Measurements from ENCODE around the gene MCRIP1.

Gene MCRIP1

DNA sequence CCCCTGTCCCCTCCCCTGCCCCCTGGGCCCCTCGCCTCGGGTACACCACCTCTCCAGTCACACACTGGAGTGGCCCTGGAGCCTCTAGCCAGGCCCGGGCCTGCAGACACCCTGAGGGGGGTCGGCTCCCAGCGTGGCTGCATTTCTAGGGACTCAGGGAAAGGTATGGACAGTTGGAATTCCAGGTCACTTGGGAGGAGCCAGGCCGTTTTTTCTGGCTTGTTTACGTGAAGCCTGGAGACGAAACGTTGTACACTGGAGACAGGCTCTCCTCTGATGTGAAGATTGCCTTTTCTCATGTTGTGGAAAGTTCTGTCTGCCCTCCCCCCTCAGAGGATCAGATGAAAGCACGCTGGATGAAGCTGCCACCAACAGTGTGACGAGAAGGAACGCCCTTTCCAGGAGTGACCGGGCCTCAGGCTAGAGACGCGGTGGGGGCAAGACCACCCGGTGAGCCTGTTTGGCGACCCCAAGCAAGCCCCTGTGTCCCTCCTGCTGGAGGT lies 5.7 kb upstream of the MCRIP1 start:
- no peaks in the 10 kb centered on the region for H3K9me3 ChIP-seq (ENCODE audit: insufficient read depth, low read length)
- peaks cover 34% of the 10 kb centered on the region for H3K36me3 ChIP-seq (ENCODE audit: insufficient read depth, insufficient read length, low read length)
- H3K27me3 ChIP-seq (ENCODE audit: insufficient read depth, insufficient read length): no peaks in the 10 kb centered on the region
- peak overlapping the region; percentile 43 for H3K9ac ChIP-seq (ENCODE audit: insufficient read length, low read depth)
- no peak overlapping the region for H3K4me3 ChIP-seq (ENCODE audit: insufficient read length, low read depth)
- H3K4me1 ChIP-seq (ENCODE audit: insufficient read depth, insufficient read length): peaks cover 48% of the 10 kb centered on the region
- TF ChIP-seq YY1 (IDR thresholded peaks at IDR 0.05; ENCODE audit: insufficient read depth, insufficient read length) (no peak), ZNF274 (IDR thresholded peaks at IDR 0.05; ENCODE audit: low read depth, low read length) (no peak), SUZ12 (IDR thresholded peaks at IDR 0.05; ENCODE audit: extremely low read depth, insufficient read depth, insufficient read length) (no peak)
- DNase-seq (ENCODE audit: low read depth, low spot score): no peak

DNA sequence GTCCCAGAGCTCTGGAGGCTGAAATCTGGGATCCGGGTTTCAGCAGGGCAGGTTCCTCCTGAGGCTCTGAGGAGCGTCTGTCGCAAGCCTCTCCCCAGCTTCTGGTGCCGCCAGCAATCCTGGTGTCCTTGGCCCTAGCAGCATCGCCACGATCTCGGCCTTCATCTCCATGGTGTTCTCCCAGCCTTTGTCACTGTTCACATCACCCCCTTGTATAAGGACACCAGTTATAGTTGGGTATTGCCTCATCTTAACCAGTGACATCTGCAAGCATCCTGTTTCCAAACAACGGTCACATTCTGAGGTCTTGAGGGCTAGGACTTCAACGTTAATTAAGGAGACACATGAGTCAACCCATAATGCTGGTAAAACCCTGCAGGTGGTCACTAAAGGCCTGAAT lies 4.5 kb upstream of the MCRIP1 start:
- Histone ChIP-seq H3K27me3 (ENCODE audit: insufficient read depth, insufficient read length) (peaks cover under 1% of the 10 kb centered on the region), H3K9ac (ENCODE audit: insufficient read length, low read depth) (no peak overlapping the region), H3K36me3 (ENCODE audit: insufficient read depth, insufficient read length, low read length) (peaks cover 23% of the 10 kb centered on the region), H3K4me3 (ENCODE audit: insufficient read length, low read depth) (no peak overlapping the region), H3K4me1 (ENCODE audit: insufficient read depth, insufficient read length) (peaks cover 47% of the 10 kb centered on the region), H3K9me3 (ENCODE audit: insufficient read depth, low read length) (no peaks in the 10 kb centered on the region)
- no peak for DNase-seq (ENCODE audit: low read depth, low spot score)
- TF ChIP-seq YY1 (IDR thresholded peaks at IDR 0.05; ENCODE audit: insufficient read depth, insufficient read length) (no peak), ZNF274 (IDR thresholded peaks at IDR 0.05; ENCODE audit: low read depth, low read length) (no peak), SUZ12 (IDR thresholded peaks at IDR 0.05; ENCODE audit: extremely low read depth, insufficient read depth, insufficient read length) (no peak)

DNA sequence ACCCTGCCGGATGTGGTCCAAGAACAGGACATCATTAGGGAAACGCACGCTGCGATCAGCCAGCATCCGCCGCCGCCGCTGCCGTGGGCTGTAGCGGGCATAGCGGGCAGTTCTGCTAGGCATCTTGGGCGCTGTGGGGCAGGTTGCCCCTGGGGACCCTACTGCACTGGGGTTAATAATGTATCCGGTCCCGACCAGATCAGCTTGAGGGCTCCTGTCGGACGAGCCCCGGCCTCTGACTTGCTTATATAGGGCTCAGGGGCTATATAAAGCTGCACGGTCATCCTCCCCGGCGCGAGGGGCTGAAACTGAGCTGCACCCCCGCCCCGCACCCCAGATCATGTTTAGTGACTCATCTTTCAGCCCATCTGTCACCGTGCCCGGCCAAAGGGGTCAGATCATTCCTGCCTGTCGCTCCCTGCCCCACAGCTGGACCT lies 1.8 kb upstream of the MCRIP1 start, which contains the start of gene PPP1R27:
PPP1R27 (minus strand) TSS at position 220 of the 437 bp plus-strand sequence; CDS start at position 123, 97 bp downstream.
- H3K9me3 ChIP-seq (ENCODE audit: insufficient read depth, low read length): no peaks in the 10 kb centered on the region
- no peak for DNase-seq (ENCODE audit: low read depth, low spot score)
- H3K36me3 ChIP-seq (ENCODE audit: insufficient read depth, insufficient read length, low read length): peaks cover 13% of the 10 kb centered on the region
- TF ChIP-seq ZNF274 (IDR thresholded peaks at IDR 0.05; ENCODE audit: low read depth, low read length): no peak
- TF ChIP-seq YY1 (IDR thresholded peaks at IDR 0.05; ENCODE audit: insufficient read depth, insufficient read length): no peak
- no peak for TF ChIP-seq SUZ12 (IDR thresholded peaks at IDR 0.05; ENCODE audit: extremely low read depth, insufficient read depth, insufficient read length)
- H3K4me1 ChIP-seq (ENCODE audit: insufficient read depth, insufficient read length): peaks cover 41% of the 10 kb centered on the region
- peak within 1 kb of the TSS; percentile 90 for H3K4me3 ChIP-seq (ENCODE audit: insufficient read length, low read depth)
- peak within 1 kb of the TSS; percentile 97 for H3K9ac ChIP-seq (ENCODE audit: insufficient read length, low read depth)
- H3K27me3 ChIP-seq (ENCODE audit: insufficient read depth, insufficient read length): peaks cover 11% of the 10 kb centered on the region

DNA sequence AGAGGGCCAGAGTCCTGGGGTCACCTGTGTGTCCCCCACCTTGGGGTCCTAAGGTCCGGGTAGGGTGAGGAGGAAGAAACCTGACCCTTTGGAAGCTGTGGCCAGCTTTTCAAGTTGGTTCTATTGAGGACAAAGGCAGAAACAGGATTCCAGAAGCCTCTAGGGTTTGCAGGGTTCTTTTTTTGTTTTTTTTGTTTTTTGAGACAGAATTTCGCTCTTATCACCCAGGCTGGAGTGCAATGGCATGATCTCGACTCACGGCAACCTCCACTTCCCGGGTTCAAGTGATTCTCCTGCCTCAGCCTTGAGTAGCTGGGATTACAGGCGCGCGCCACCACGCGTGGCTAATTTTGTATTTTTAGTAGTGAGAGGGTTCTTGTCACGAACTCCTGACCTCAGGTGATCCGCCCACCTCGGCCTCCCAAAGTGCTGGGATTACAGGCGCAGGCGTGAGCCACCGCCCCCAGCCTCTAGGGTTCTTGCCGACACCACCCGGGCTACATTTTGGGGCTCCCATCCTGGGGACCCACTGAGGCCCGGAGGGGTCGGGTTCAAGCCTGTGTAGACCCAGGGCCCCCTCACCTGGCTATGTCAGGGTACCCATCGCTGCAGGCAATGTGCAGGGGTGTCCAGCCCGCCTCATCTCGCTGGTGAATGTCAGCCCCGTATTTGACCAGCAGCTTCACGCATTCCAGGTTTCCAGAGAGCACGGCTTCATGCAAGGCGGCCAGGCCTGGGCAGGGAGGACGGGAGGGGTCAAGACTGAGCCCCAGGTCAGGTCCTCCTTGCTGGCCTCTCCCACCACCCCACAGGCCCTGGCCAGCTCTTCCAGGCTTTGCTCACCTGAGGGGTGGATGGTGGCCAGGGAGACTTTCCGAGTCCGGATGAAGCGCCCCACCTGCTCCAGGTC lies 1.1 kb upstream of the MCRIP1 start:
- Histone ChIP-seq H3K36me3 (ENCODE audit: insufficient read depth, insufficient read length, low read length) (peaks cover 16% of the 10 kb centered on the region), H3K27me3 (ENCODE audit: insufficient read depth, insufficient read length) (peaks cover 11% of the 10 kb centered on the region), H3K4me1 (ENCODE audit: insufficient read depth, insufficient read length) (peaks cover 42% of the 10 kb centered on the region), H3K9me3 (ENCODE audit: insufficient read depth, low read length) (no peaks in the 10 kb centered on the region), H3K4me3 (ENCODE audit: insufficient read length, low read depth) (peak overlapping the region; percentile 90), H3K9ac (ENCODE audit: insufficient read length, low read depth) (peak overlapping the region; percentile 97)
- no peak for TF ChIP-seq ZNF274 (IDR thresholded peaks at IDR 0.05; ENCODE audit: low read depth, low read length)
- TF ChIP-seq YY1 (IDR thresholded peaks at IDR 0.05; ENCODE audit: insufficient read depth, insufficient read length): no peak
- TF ChIP-seq SUZ12 (IDR thresholded peaks at IDR 0.05; ENCODE audit: extremely low read depth, insufficient read depth, insufficient read length): no peak
- no peak for DNase-seq (ENCODE audit: low read depth, low spot score)

DNA sequence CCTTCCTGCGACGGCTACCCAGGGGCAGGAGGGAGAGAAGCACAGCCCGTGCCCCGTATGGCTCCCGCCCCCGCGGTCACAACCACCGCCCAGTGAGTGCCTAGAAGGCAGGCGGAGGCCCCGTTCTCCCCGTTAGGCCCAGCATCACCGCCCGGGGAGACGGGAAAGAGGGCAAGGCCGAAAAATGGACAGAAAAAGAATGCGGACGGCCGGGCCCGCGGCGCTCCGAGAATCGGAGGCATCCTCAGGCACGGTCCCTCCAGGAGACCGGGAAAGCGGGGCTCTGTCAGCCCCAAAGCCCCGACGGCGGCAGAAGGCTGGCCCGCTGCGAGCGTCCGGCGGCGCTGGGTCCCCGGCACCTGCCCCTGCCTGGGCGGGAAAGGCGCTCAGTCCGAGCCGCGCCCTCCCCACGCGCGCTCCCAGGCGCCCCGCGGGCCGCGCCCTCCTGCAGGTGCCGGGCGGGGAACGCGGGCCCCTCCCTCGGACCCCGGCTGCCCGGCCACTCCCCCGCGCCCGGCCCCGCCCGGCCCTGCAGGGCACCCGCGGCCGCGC lies 407 bp downstream of the MCRIP1 start:
- Histone ChIP-seq H3K9me3 (ENCODE audit: insufficient read depth, low read length) (no peaks in the 10 kb centered on the region), H3K36me3 (ENCODE audit: insufficient read depth, insufficient read length, low read length) (peaks cover 16% of the 10 kb centered on the region), H3K4me3 (ENCODE audit: insufficient read length, low read depth) (peak overlapping the region; percentile 86), H3K4me1 (ENCODE audit: insufficient read depth, insufficient read length) (peaks cover 37% of the 10 kb centered on the region), H3K9ac (ENCODE audit: insufficient read length, low read depth) (peak overlapping the region; percentile 98), H3K27me3 (ENCODE audit: insufficient read depth, insufficient read length) (peaks cover 11% of the 10 kb centered on the region)
- TF ChIP-seq YY1 (IDR thresholded peaks at IDR 0.05; ENCODE audit: insufficient read depth, insufficient read length): no peak
- no peak for TF ChIP-seq SUZ12 (IDR thresholded peaks at IDR 0.05; ENCODE audit: extremely low read depth, insufficient read depth, insufficient read length)
- no peak for TF ChIP-seq ZNF274 (IDR thresholded peaks at IDR 0.05; ENCODE audit: low read depth, low read length)
- no peak for DNase-seq (ENCODE audit: low read depth, low spot score)

DNA sequence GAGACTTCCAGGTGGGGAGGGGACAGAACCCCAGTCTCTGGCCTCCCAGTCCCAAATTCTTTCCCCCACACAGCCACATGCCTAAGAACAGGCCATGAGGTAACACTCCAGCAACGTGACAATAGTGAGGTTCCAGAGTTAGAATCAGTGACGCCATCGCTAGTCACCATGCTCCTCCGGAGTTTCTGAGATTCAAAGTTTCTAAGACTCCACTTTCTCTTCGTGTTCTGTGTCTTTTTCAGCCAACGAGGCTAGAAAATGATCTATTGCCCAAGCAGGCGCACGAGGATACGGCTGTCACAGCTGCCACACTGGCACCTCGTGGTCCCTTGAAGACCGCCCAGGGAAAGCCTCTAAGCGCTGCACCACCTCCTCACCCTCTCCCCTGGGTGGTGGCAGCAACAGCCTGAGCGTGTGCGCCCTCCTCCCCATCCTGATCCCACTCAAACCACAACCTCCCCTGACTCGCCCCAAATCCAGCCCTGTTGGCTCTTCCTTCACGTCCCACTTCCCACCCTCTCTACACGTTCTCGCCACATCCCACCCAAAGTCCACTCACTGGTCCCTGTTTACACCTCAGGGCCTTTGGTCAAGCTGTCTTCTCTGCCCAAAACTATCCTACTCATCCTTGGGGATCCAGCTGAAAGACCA lies 1.0 kb downstream of the MCRIP1 start:
- Histone ChIP-seq H3K27me3 (ENCODE audit: insufficient read depth, insufficient read length) (peaks cover 11% of the 10 kb centered on the region), H3K9ac (ENCODE audit: insufficient read length, low read depth) (peak overlapping the region; percentile 98), H3K36me3 (ENCODE audit: insufficient read depth, insufficient read length, low read length) (peaks cover 16% of the 10 kb centered on the region), H3K4me3 (ENCODE audit: insufficient read length, low read depth) (peak overlapping the region; percentile 86), H3K4me1 (ENCODE audit: insufficient read depth, insufficient read length) (peaks cover 37% of the 10 kb centered on the region), H3K9me3 (ENCODE audit: insufficient read depth, low read length) (no peaks in the 10 kb centered on the region)
- no peak for TF ChIP-seq YY1 (IDR thresholded peaks at IDR 0.05; ENCODE audit: insufficient read depth, insufficient read length)
- no peak for TF ChIP-seq ZNF274 (IDR thresholded peaks at IDR 0.05; ENCODE audit: low read depth, low read length)
- TF ChIP-seq SUZ12 (IDR thresholded peaks at IDR 0.05; ENCODE audit: extremely low read depth, insufficient read depth, insufficient read length): no peak
- no peak for DNase-seq (ENCODE audit: low read depth, low spot score)

Measured in NT2/D1 (cell line).